ENCODE measurements around the gene RCN1. TPM values are rescaled to one million over a fixed set of nuclear protein-coding genes. Genes with fewer than 3 reads are reported as not detected.

RCN1 gene
- total and polyA plus RNA-seq, 2 experiments from 2014 or later, result 534 to 557 TPM

GRCh38 chr11:32141745-32142546, 51.1 kb downstream of the RCN1 start:
- no peak for DNase-seq
- Histone ChIP-seq H3K4me3 (no peak overlapping the region), H3K9me2 (ENCODE audit: insufficient read depth) (no peaks in the 10 kb centered on the region), H3K27me3 (replicated peaks; ENCODE audit: insufficient read depth) (no peaks in the 10 kb centered on the region), H3K9ac (no peak overlapping the region), H3F3A (ENCODE audit: insufficient read depth) (peaks cover 10% of the 10 kb centered on the region), H3K36me3 (ENCODE audit: low read depth) (no peaks in the 10 kb centered on the region), H3K4me1 (ENCODE audit: insufficient read depth) (peaks cover 10% of the 10 kb centered on the region), H3K79me2 (ENCODE audit: insufficient read depth) (no peaks in the 10 kb centered on the region), H4K20me1 (ENCODE audit: insufficient read depth) (no peaks in the 10 kb centered on the region), H3K9me3 (ENCODE audit: low read depth) (no peaks in the 10 kb centered on the region), H3K27ac (no peak overlapping the region), H3K4me2 (ENCODE audit: unreplicated experiment) (no peak overlapping the region), H2AFZ (no peak overlapping the region)
- TF ChIP-seq EZH2phosphoT487 (IDR thresholded peaks at IDR 0.05; ENCODE audit: insufficient read depth, low read depth) (no peak), EZH2 (IDR thresholded peaks at IDR 0.05; ENCODE audit: insufficient read depth, poor library complexity, severe bottlenecking) (no peak)
- in situ Hi-C loops (cut with MboI), result no loop called here
- WGBS, 2 experiments (ENCODE audit: low coverage in 1 of 2, low lambda C conversion rate in 2 of 2, missing lambda C conversion rate in 2 of 2), result 69 to 77% methylated on average over 6 of the region's 6 CpGs

DNA sequence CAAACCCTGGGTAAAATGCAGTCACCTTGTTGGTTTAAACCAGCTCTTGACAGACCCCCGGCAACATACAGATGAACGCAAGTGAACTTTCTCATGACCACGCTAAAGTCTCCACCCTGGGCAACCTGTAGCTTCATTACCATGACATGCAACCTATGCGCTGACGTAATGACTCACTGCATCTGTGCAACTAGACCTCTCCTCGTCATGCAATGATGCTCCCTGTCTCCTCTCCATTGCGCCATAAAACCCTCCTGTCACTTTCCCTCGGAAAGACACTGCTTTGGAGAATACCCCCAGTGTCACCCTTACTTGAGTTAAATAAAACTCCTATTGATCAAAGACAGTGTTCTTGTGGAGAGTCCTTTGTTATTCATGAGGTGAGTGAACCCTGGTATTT, 52.5 kb downstream of the RCN1 start:
- Histone ChIP-seq H3K79me2 (ENCODE audit: insufficient read depth) (no peaks in the 10 kb centered on the region), H3K9ac (no peak overlapping the region), H3K4me1 (ENCODE audit: insufficient read depth) (peaks cover under 1% of the 10 kb centered on the region), H3K36me3 (ENCODE audit: low read depth) (no peaks in the 10 kb centered on the region), H3K27ac (no peak overlapping the region), H3K4me2 (ENCODE audit: unreplicated experiment) (no peak overlapping the region), H3K27me3 (replicated peaks; ENCODE audit: insufficient read depth) (no peaks in the 10 kb centered on the region), H4K20me1 (ENCODE audit: insufficient read depth) (no peaks in the 10 kb centered on the region), H3K9me2 (ENCODE audit: insufficient read depth) (no peaks in the 10 kb centered on the region), H2AFZ (no peak overlapping the region), H3K9me3 (ENCODE audit: low read depth) (no peaks in the 10 kb centered on the region), H3K4me3 (no peak overlapping the region), H3F3A (ENCODE audit: insufficient read depth) (0 out of 2 replicates have a peak, but pooled peaks cover 2% of the 10 kb centered on the region)
- in situ Hi-C loops (cut with MboI), result no loop called here
- WGBS, 2 experiments (ENCODE audit: low coverage in 1 of 2, low lambda C conversion rate in 2 of 2, missing lambda C conversion rate in 2 of 2), result 91% methylated on average over 8 of the region's 8 CpGs
- DNase-seq, result no peak
- no peak for TF ChIP-seq EZH2 (IDR thresholded peaks at IDR 0.05; ENCODE audit: insufficient read depth, poor library complexity, severe bottlenecking)
- TF ChIP-seq EZH2phosphoT487 (IDR thresholded peaks at IDR 0.05; ENCODE audit: insufficient read depth, low read depth), result no peak

DNA sequence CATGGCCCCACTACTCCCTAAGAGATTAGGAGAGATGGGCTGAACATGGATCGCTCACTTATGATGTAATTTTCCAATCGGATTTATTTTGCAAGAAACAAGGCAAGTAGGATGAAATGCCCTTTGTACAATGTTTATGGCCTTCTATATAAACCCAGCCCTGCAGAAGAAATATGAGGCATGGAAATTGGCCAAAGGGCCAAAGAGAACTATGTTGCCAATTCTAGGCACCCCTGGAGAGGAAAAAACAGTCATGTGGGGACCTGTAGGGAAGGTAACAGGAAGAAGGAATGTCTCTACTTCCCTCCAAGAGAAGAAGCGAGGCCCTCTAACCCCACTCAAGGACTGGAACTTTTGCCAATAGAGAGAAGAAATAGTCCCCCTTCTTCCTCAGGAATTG, 54.4 kb downstream of the RCN1 start:
- H3K79me2 ChIP-seq (ENCODE audit: insufficient read depth), result no peaks in the 10 kb centered on the region
- H3K9me2 ChIP-seq (ENCODE audit: insufficient read depth), result no peaks in the 10 kb centered on the region
- H3K9me3 ChIP-seq (ENCODE audit: low read depth), result no peaks in the 10 kb centered on the region
- no peaks in the 10 kb centered on the region for H3K36me3 ChIP-seq (ENCODE audit: low read depth)
- 69% methylated on average over 3 of the region's 3 CpGs for WGBS, 2 experiments (ENCODE audit: low coverage in 1 of 2, low lambda C conversion rate in 2 of 2, missing lambda C conversion rate in 2 of 2)
- peaks cover 8% of the 10 kb centered on the region for H3K4me1 ChIP-seq (ENCODE audit: insufficient read depth)
- no peak overlapping the region for H3K9ac ChIP-seq
- no peak overlapping the region for H3K27ac ChIP-seq
- no peaks in the 10 kb centered on the region for H4K20me1 ChIP-seq (ENCODE audit: insufficient read depth)
- TF ChIP-seq EZH2phosphoT487 (IDR thresholded peaks at IDR 0.05; ENCODE audit: insufficient read depth, low read depth), result no peak
- TF ChIP-seq EZH2 (IDR thresholded peaks at IDR 0.05; ENCODE audit: insufficient read depth, poor library complexity, severe bottlenecking), result no peak
- peaks cover 8% of the 10 kb centered on the region; the same call in 1 of the 2 replicates for H3F3A ChIP-seq (ENCODE audit: insufficient read depth)
- no peak overlapping the region for H2AFZ ChIP-seq
- no peak overlapping the region for H3K4me2 ChIP-seq (ENCODE audit: unreplicated experiment)
- H3K4me3 ChIP-seq, result no peak overlapping the region
- no peak for DNase-seq
- in situ Hi-C loops (cut with MboI), result no loop called here
- no peaks in the 10 kb centered on the region for H3K27me3 ChIP-seq (replicated peaks; ENCODE audit: insufficient read depth)

GRCh38 chr11:32148895-32149294, 58.0 kb downstream of the RCN1 start:
- H3F3A ChIP-seq (ENCODE audit: insufficient read depth), result peaks cover 8% of the 10 kb centered on the region; the same call in 1 of the 2 replicates
- no peaks in the 10 kb centered on the region for H3K27me3 ChIP-seq (replicated peaks; ENCODE audit: insufficient read depth)
- no peaks in the 10 kb centered on the region for H3K36me3 ChIP-seq (ENCODE audit: low read depth)
- no peaks in the 10 kb centered on the region for H3K79me2 ChIP-seq (ENCODE audit: insufficient read depth)
- 33% methylated on average over 4 of the region's 4 CpGs for WGBS, 2 experiments (ENCODE audit: low coverage in 1 of 2, low lambda C conversion rate in 2 of 2, missing lambda C conversion rate in 2 of 2)
- H3K9ac ChIP-seq, result no peak overlapping the region
- in situ Hi-C loops (cut with MboI), result no loop called here
- H3K4me3 ChIP-seq, result no peak overlapping the region
- H3K27ac ChIP-seq, result no peak overlapping the region
- peaks cover 8% of the 10 kb centered on the region for H3K4me1 ChIP-seq (ENCODE audit: insufficient read depth)
- TF ChIP-seq EZH2phosphoT487 (IDR thresholded peaks at IDR 0.05; ENCODE audit: insufficient read depth, low read depth), result no peak
- no peak for TF ChIP-seq EZH2 (IDR thresholded peaks at IDR 0.05; ENCODE audit: insufficient read depth, poor library complexity, severe bottlenecking)
- H2AFZ ChIP-seq, result 0 out of 2 replicates have a peak overlapping the region, but pooled peaks have one; percentile 28
- peak; percentile 61 for DNase-seq
- H4K20me1 ChIP-seq (ENCODE audit: insufficient read depth), result no peaks in the 10 kb centered on the region
- H3K9me3 ChIP-seq (ENCODE audit: low read depth), result no peaks in the 10 kb centered on the region
- no peaks in the 10 kb centered on the region for H3K9me2 ChIP-seq (ENCODE audit: insufficient read depth)
- H3K4me2 ChIP-seq (ENCODE audit: unreplicated experiment), result no peak overlapping the region
